HEK293 (cell line): Measurements from ENCODE around the gene TCIRG1.

Experiments
- HOXA7 ChIP-seq: sonication (generic); formaldehyde crosslinking; IDR thresholded peaks from 2 replicates; pipeline ENCODE4 v1.8.1; 2022; ENCODE audit warnings: missing genetic modification reagents, borderline replicate concordance
- PRDM1 ChIP-seq: fragments of 450-650 bp; formaldehyde crosslinking; IDR thresholded peaks from 2 replicates; pipeline ENCODE4; 2016; ENCODE audit warnings: missing biosample characterization, missing genetic modification characterization
- SP7 ChIP-seq: fragments of 450-650 bp; formaldehyde crosslinking; IDR thresholded peaks from 2 replicates; pipeline ENCODE4 v1.5.1; 2016; ENCODE audit warnings: missing biosample characterization, missing genetic modification characterization
- YY1 ChIP-seq: fragments of 450-650 bp; formaldehyde crosslinking; IDR thresholded peaks from 2 replicates; pipeline ENCODE4 v1.5.1; 2018; ENCODE audit warnings: missing biosample characterization, missing genetic modification characterization
- ZNF549 ChIP-seq: fragments of 450-650 bp; IDR thresholded peaks from 2 replicates; pipeline ENCODE4 v1.5.1; 2018; ENCODE audit warnings: missing biosample characterization, missing genetic modification characterization, mild to moderate bottlenecking, inconsistent platforms, moderate library complexity
- TF ChIP-seq, protein P1 (sequence below): fragments of 450-650 bp; formaldehyde crosslinking; IDR thresholded peaks from 2 replicates; pipeline ENCODE4 v1.5.1; 2016; ENCODE audit warnings: missing biosample characterization, missing genetic modification characterization
- TF ChIP-seq, protein P2 (sequence below): sonication (generic); formaldehyde crosslinking; IDR thresholded peaks from 2 replicates; pipeline ENCODE4 v1.8.1; 2022; ENCODE audit warnings: mild to moderate bottlenecking, moderate library complexity, missing genetic modification reagents

DNA sequence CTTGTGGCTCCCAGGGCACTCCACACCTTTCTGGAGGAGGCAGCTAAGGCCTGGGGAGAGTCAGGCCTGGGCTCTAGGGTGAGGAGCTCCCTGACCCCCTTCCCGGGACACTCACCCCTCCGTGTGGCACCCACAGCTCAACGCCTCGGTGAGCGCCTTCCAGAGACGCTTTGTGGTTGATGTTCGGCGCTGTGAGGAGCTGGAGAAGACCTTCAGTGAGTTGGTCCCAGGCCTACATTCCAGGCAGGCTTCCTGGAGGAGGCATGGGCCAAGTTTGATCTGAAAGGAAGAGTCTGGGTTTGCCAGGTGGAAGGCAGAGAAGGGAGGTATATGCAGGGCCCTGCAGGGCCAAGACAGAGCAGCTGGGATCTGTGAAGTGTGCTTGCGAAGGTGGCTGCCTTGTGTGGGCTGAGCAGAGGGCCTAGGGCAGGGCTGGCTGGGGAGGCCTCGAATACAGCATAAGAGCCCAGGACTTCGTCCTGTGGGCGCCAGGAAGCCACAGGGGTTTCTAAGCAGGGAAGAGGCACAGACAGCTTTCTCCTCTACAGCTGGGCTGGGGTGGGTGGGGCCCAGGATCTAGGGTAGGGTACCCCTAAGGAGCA, 2.9 kb downstream of the TCIRG1 start:
- TF ChIP-seq SP7 (tag by site-specific recombination) (no peak), ZNF549 (tag by site-specific recombination) (no peak), PRDM1 (tag by site-specific recombination) (no peak), HOXA7 (CRISPR knock-in tag) (no peak), YY1 (tag by site-specific recombination) (no peak)
- TF ChIP-seq, protein P1, sequence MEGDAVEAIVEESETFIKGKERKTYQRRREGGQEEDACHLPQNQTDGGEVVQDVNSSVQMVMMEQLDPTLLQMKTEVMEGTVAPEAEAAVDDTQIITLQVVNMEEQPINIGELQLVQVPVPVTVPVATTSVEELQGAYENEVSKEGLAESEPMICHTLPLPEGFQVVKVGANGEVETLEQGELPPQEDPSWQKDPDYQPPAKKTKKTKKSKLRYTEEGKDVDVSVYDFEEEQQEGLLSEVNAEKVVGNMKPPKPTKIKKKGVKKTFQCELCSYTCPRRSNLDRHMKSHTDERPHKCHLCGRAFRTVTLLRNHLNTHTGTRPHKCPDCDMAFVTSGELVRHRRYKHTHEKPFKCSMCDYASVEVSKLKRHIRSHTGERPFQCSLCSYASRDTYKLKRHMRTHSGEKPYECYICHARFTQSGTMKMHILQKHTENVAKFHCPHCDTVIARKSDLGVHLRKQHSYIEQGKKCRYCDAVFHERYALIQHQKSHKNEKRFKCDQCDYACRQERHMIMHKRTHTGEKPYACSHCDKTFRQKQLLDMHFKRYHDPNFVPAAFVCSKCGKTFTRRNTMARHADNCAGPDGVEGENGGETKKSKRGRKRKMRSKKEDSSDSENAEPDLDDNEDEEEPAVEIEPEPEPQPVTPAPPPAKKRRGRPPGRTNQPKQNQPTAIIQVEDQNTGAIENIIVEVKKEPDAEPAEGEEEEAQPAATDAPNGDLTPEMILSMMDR: no peak
- TF ChIP-seq, protein P2, sequence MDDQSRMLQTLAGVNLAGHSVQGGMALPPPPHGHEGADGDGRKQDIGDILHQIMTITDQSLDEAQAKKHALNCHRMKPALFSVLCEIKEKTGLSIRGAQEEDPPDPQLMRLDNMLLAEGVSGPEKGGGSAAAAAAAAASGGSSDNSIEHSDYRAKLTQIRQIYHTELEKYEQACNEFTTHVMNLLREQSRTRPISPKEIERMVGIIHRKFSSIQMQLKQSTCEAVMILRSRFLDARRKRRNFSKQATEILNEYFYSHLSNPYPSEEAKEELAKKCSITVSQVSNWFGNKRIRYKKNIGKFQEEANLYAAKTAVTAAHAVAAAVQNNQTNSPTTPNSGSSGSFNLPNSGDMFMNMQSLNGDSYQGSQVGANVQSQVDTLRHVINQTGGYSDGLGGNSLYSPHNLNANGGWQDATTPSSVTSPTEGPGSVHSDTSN (CRISPR knock-in tag): no peak
